ENCODE results near the gene TRIM52.

The TRIM52 gene

GRCh38 chr5:181207960-181208253, 53.0 kb downstream of the TRIM52 start:
- in situ Hi-C loops (cut with HindIII; ENCODE audit: low sequenced_read_pairs), result no loop called here
- TF ChIP-seq CTCF (IDR thresholded peaks at IDR 0.05; ENCODE audit: low read depth, low read length), result no peak
- H3K4me3 ChIP-seq (ENCODE audit: low read depth, low read length), result no peak overlapping the region
- no peak for DNase-seq (ENCODE audit: low read depth, low spot score)

GRCh38 chr5:181207214-181207959, 53.6 kb downstream of the TRIM52 start:
- no peak for TF ChIP-seq CTCF (IDR thresholded peaks at IDR 0.05; ENCODE audit: low read depth, low read length)
- peak overlapping the region; percentile 65 for H3K4me3 ChIP-seq (ENCODE audit: low read depth, low read length)
- DNase-seq (ENCODE audit: low read depth, low spot score), result peak; percentile 94
- in situ Hi-C loops (cut with HindIII; ENCODE audit: low sequenced_read_pairs), result no loop called here

GRCh38 chr5:181205761-181206649, 54.9 kb downstream of the TRIM52 start:
- TF ChIP-seq CTCF (IDR thresholded peaks at IDR 0.05; ENCODE audit: low read depth, low read length), result no peak
- no peak for DNase-seq (ENCODE audit: low read depth, low spot score)
- peak overlapping the region; percentile 65 for H3K4me3 ChIP-seq (ENCODE audit: low read depth, low read length)
- in situ Hi-C loops (cut with HindIII; ENCODE audit: low sequenced_read_pairs), result no loop called here
